Activated T-cell treated with anti-CD3 and anti-CD28 coated beads, Interleukin-2, amount 50 U/mL, for 4 hours (primary cell): ENCODE data around the gene AUTS2. TPM values are rescaled to one million over a fixed set of nuclear protein-coding genes. Genes with fewer than 3 reads are reported as not detected.

Experiments
- ATAC-seq, 2 donors: fragments of 200-7000 bp; cut with Tn5 transposase; one replicate each; pipeline ENCODE4 v1.10.0; 2021
- DNase-seq: peaks from one replicate; pipeline ENCODE4 v3.0.0-alpha.2; 2020
- H3K27me3 Mint-ChIP-seq: one replicate; pipeline ENCODE4 v1.8.0; 2021; ENCODE audit warnings: low read depth, mixed read lengths
- H3K36me3 Mint-ChIP-seq: one replicate; pipeline ENCODE4 v1.8.0; 2022; ENCODE audit warnings: mixed read lengths; ENCODE audit not compliant: insufficient read depth
- H3K4me1 Mint-ChIP-seq: one replicate; pipeline ENCODE4 v1.8.0; 2021; ENCODE audit warnings: low read depth, mixed read lengths
- H3K4me3 Mint-ChIP-seq: one replicate; pipeline ENCODE4 v1.8.0; 2021; ENCODE audit warnings: mild to moderate bottlenecking, moderate library complexity, mixed read lengths
- H3K9me3 Mint-ChIP-seq: one replicate; pipeline ENCODE4 v1.8.0; 2021; ENCODE audit warnings: mixed read lengths
- total RNA-seq, 3 donors: library from RNA; stranded (reverse); gene quantifications; one replicate each; pipeline ENCODE4 v1.2.1, GENCODE V29; 2021

AUTS2 gene
- total RNA-seq, 3 donors from 2014 or later, result 1.4 to 4.4 (median 2.8) TPM

DNA sequence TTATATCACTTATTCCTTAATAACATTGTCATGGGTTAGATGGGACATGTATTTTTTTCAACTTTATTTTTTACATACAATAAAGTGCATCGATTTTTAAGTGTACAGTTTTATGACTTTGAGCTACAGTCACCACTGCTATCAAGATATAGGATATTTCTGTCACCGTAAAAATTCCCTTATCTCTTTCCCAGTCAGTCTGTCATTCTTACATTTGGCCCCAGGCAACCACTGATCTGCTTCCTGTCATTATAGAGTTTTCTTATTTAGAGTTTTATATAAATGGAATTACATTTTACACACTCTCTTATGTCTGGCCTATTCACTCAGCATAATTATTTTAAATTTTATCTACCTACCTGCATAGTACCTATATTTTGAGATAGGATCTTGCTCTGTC lies 145.2 kb downstream of the AUTS2 start:
- no peaks in the 10 kb centered on the region for H3K36me3 Mint-ChIP-seq
- H3K9me3 Mint-ChIP-seq, result no peaks in the 10 kb centered on the region
- ATAC-seq (no peak), DNase-seq (no peak)
- no peak overlapping the region for H3K4me3 Mint-ChIP-seq
- H3K4me1 Mint-ChIP-seq, result peaks cover 3% of the 10 kb centered on the region
- H3K27me3 Mint-ChIP-seq, result peaks cover 1% of the 10 kb centered on the region

DNA sequence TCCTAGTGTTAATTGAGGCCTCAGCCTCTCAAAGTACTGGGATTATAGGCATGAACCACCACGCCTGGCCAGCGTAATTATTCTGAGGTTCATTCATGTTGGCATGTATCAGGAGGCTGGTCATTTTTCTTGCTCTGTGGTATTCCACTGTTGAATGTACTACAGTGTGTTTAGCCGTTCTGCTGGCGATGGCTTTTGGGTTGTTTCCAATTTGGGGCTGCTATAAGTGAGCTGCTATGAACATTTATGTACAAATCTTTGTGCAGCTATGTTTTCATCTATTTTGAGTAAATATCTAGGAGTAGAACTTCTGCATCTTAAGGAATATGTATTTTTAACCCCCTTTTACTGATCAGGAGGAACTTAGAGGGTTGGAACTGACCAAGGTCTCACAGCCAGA lies 145.8 kb downstream of the AUTS2 start:
- Mint-ChIP-seq H3K27me3 (peaks cover 1% of the 10 kb centered on the region), H3K9me3 (no peaks in the 10 kb centered on the region), H3K4me1 (peaks cover 1% of the 10 kb centered on the region), H3K4me3 (no peak overlapping the region), H3K36me3 (no peaks in the 10 kb centered on the region)
- no peak for DNase-seq
- ATAC-seq, result no peak

DNA sequence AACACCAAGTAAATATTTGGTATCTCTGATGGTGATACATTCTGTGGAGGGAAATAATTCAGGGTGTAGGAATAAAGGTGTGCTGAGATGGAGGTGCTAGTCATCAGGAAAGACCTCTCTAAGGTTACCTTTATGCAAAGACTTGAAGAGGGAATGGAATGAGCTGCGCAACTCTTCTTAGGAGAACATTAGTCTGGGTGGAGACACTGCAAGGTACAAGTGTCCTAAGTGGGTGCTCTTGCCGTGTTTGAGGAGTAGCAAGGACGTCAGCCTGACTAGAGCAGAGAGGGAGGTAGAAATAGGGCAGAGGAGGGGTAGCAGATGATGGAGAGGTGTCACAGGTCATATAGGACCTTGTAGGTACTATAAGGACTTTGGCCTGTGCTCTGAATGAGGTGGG lies 148.1 kb downstream of the AUTS2 start:
- H3K4me3 Mint-ChIP-seq, result no peak overlapping the region
- no peak for ATAC-seq
- no peak for DNase-seq
- no peaks in the 10 kb centered on the region for H3K9me3 Mint-ChIP-seq
- H3K4me1 Mint-ChIP-seq, result no peaks in the 10 kb centered on the region
- H3K27me3 Mint-ChIP-seq, result no peaks in the 10 kb centered on the region
- H3K36me3 Mint-ChIP-seq, result no peaks in the 10 kb centered on the region

DNA sequence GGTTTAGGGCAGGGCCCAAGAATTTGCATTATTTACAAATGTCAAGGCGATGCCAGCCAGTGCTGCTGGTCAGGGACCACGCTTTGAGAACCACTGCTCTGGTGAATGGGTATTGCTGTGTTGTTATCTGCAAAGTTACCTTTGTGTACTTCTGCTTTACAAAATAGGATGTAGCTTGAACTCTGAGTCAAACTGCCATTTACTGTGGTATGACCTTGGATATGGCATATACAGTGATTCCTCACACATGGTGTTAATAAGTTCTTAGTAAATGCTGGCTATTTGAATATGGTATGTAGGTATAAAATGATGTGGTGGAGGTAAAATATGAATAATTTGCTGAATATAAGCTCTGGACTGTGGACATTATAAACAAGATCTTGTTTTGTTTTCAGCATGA lies 148.9 kb downstream of the AUTS2 start:
- Mint-ChIP-seq H3K4me1 (no peaks in the 10 kb centered on the region), H3K9me3 (no peaks in the 10 kb centered on the region), H3K4me3 (no peak overlapping the region), H3K27me3 (no peaks in the 10 kb centered on the region), H3K36me3 (no peaks in the 10 kb centered on the region)
- DNase-seq, result no peak
- ATAC-seq, result no peak

DNA sequence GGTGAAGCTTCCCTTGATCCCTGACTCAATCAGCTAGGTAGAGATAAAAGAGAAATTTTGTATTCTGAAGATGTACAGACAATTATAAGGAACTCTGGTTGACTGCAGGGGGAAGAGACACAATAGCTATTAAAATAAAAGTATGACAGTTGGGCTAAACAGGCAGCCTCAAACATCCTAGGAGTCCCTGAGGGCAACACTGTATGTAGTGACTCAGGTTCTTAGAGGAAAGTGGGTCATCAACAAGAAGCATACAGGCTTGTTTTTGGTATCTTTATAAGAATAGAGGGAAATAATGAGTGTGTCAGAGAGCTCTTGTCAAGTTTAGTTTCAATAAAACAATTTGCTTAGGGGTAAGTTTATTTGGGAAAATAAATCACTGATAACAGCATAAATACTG lies 150.3 kb downstream of the AUTS2 start:
- Mint-ChIP-seq H3K4me3 (no peak overlapping the region), H3K27me3 (no peaks in the 10 kb centered on the region), H3K4me1 (no peaks in the 10 kb centered on the region), H3K9me3 (no peaks in the 10 kb centered on the region), H3K36me3 (no peaks in the 10 kb centered on the region)
- DNase-seq (no peak), ATAC-seq (peak in 1 of 2 donors; percentile 21)

DNA sequence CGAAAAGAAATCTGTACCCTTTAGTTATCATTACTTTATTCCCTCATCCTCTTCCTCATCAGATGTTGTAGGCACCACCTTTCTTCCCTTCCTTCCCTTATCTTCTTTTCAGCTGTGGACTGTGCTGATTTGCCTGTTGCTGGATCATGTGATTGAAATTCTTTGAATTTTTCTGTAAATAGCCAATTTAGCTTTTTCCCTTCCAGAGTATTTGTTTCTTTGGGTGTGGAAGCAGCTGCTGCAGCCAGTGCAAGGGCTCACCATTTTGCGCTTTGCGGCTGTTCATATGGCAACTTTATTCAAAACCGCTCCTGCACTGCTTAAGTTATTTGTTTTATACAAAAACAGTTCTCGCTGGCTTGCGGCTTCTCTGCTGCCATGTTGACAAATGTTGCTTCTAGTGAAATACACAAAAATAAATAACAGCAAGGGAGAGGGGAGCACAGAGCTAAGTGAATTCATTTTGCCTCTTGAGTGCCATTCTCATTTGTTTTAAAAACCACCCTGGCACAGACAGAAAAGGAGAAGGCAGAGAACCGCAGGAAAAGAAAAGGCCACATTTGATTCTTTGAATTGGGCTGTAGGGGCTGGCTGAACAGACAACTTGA lies 151.2 kb downstream of the AUTS2 start:
- Mint-ChIP-seq H3K27me3 (no peaks in the 10 kb centered on the region), H3K4me1 (no peaks in the 10 kb centered on the region), H3K36me3 (no peaks in the 10 kb centered on the region), H3K9me3 (no peaks in the 10 kb centered on the region), H3K4me3 (no peak overlapping the region)
- ATAC-seq (no peak), DNase-seq (no peak)

DNA sequence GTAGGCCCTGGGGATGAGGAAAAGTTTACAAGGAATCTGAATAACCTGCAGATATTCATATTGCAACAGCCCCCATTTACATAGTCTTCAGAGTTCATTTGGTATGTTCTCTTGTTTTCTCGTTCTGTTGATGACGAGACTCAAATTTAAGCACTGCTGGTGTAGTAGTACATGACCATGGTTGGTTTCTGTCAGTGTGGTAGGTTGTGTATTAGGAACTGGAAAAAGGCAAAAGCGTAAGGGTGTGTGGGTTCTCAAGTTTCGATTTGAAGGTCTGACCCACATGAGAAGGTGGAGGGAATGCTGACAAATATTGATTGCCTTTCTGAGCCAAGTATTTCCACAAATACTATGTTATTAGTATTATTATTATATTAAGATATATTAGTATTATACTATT lies 151.7 kb downstream of the AUTS2 start:
- ATAC-seq (no peak), DNase-seq (no peak)
- Mint-ChIP-seq H3K4me3 (no peak overlapping the region), H3K9me3 (no peaks in the 10 kb centered on the region), H3K36me3 (no peaks in the 10 kb centered on the region), H3K4me1 (no peaks in the 10 kb centered on the region), H3K27me3 (no peaks in the 10 kb centered on the region)

DNA sequence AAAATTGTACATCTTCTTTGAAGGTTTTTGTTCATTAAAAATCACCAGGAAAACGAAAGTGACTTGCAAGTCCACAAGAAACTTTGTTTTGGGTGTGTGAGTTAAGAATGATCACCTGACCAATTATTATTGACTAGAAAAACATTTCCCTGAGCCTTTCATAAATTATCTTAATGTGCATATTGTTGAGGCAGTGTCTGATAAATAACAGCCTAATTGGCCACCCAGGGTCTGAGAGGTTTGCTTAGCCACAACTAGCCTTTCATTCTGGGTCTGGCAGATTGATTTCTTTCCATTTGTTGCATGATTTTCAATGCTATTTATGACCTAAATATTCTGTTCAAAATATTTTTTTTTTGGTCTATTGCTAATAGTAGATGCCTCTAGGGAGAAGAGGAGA lies 152.8 kb downstream of the AUTS2 start:
- Mint-ChIP-seq H3K9me3 (no peaks in the 10 kb centered on the region), H3K4me1 (no peaks in the 10 kb centered on the region), H3K4me3 (no peak overlapping the region), H3K36me3 (no peaks in the 10 kb centered on the region), H3K27me3 (no peaks in the 10 kb centered on the region)
- no peak for ATAC-seq
- DNase-seq, result no peak

DNA sequence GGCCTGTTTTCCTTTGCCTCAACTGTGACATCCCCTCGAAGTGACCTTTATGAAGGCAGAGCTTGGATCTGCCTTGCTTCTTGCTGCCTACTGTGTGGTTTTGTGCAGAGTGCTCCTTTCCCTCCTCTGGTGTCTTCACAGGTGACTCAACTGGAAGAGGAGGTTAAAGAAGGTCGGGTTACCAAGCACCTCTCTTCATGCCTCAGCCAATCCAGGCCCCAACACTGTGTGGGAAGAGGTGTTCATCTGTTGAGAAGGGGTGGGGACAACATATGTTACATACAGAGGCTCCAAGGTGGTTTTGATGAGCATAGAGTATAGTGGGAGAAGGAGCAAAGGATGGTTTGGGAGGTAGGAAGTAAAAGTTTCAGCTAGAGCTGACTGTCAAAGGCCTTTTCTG lies 155.7 kb downstream of the AUTS2 start:
- H3K27me3 Mint-ChIP-seq, result no peaks in the 10 kb centered on the region
- ATAC-seq (no peak), DNase-seq (no peak)
- no peaks in the 10 kb centered on the region for H3K9me3 Mint-ChIP-seq
- H3K36me3 Mint-ChIP-seq, result no peaks in the 10 kb centered on the region
- no peaks in the 10 kb centered on the region for H3K4me1 Mint-ChIP-seq
- H3K4me3 Mint-ChIP-seq, result no peak overlapping the region

DNA sequence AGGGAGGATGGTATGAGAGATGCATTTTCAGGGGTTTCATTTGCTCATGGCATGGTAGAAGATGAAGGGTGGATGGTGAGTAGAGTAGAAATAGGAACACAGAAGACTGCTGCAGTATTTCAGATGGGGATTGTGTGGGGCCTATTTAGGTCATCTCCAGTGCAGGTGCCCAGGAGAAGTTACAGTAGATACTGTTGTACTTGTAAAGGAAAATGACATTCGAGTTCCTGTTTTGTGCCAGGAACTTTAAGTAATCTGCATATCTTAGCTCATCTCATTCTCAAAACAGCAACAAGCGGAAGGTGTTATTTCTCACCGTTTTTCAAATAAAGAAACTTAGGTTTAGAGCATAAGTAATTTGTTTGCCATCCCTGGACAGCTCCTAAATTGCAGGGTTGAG lies 156.2 kb downstream of the AUTS2 start:
- no peaks in the 10 kb centered on the region for H3K27me3 Mint-ChIP-seq
- H3K4me3 Mint-ChIP-seq, result no peak overlapping the region
- no peaks in the 10 kb centered on the region for H3K9me3 Mint-ChIP-seq
- no peaks in the 10 kb centered on the region for H3K36me3 Mint-ChIP-seq
- ATAC-seq (no peak), DNase-seq (no peak)
- H3K4me1 Mint-ChIP-seq, result no peaks in the 10 kb centered on the region

DNA sequence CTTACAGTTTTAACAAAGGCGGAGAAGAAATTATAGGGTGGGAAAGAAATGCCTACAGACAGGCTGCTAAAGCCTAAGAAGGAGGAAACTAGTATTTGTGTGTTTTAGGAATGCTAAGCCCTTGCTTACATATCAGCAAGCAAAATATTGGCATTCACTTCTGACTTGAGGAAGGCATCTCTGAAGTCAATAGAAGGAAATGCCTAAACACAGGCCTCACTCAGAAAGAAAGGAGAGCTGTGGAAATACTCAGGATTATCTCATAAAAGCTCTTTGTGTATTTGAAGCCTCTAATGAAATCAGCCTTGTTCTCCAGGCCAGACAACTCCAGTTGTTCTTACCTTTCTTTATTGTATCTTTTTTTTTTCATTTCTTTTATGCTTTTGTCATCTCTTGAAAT lies 158.0 kb downstream of the AUTS2 start:
- ATAC-seq (no peak), DNase-seq (no peak)
- Mint-ChIP-seq H3K9me3 (no peaks in the 10 kb centered on the region), H3K27me3 (no peaks in the 10 kb centered on the region), H3K4me3 (no peak overlapping the region), H3K36me3 (no peaks in the 10 kb centered on the region), H3K4me1 (no peaks in the 10 kb centered on the region)

DNA sequence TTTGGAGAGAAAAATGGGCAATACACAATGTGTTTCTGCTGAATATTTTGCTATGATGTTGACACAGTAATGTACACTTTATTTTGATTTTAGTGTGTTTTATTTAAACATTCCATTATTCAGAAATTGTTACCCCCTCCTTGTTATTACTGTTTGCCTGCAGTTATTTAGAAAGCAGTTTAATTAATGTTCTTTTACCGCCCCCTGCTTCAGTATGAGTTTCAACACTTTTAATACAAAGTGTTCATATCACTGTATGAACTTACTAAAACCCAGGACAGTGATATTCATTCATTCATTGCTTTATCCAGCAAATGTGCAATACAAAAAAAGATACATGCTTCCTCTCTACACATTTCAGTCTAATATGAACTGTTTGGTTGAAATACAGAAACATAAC lies 159.3 kb downstream of the AUTS2 start:
- no peaks in the 10 kb centered on the region for H3K36me3 Mint-ChIP-seq
- DNase-seq (no peak), ATAC-seq (no peak)
- no peak overlapping the region for H3K4me3 Mint-ChIP-seq
- no peaks in the 10 kb centered on the region for H3K27me3 Mint-ChIP-seq
- no peaks in the 10 kb centered on the region for H3K4me1 Mint-ChIP-seq
- H3K9me3 Mint-ChIP-seq, result no peaks in the 10 kb centered on the region

DNA sequence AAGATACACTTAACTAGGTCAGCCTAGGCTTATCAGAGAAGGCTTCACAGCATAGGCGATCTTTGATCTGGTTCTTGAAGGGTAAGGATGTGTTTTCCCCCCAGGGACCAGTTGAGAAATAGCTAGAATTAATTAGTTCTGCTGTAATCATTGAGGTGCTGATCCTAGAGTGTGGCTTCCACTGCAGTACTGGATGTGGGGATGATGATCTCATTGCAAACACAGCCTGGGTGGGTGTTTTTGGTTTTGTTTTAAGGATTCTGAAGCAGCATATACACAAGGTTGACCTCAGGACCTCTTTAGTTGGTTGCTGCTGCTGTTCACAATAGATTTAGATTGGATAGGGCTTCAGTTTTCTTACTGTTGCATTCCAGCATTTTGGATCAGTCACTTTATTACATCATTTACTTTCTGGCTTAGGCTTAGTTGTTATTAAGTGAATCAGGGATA lies 159.7 kb downstream of the AUTS2 start:
- DNase-seq (no peak), ATAC-seq (no peak)
- no peaks in the 10 kb centered on the region for H3K36me3 Mint-ChIP-seq
- H3K27me3 Mint-ChIP-seq, result no peaks in the 10 kb centered on the region
- H3K9me3 Mint-ChIP-seq, result no peaks in the 10 kb centered on the region
- H3K4me3 Mint-ChIP-seq, result no peak overlapping the region
- no peaks in the 10 kb centered on the region for H3K4me1 Mint-ChIP-seq

DNA sequence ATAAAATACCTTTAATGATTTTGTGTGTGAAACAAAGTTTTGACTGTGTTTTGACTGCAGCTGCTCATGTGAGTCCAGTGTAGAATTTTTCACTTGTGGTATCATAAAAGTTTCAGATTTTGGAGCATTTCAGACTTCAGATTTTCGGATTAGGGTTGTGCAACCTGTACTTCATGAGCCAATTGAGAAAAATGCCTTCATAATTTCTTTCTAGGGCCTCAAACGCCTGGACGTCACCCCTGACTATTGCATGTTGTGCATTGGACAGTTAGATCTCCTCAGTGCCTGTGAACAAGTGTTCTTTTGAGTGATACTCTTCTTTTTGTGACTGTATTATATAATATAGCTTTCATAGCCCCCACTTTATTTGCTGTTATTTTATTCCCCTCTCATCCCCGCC lies 161.1 kb downstream of the AUTS2 start:
- Mint-ChIP-seq H3K36me3 (no peaks in the 10 kb centered on the region), H3K4me1 (no peaks in the 10 kb centered on the region), H3K27me3 (no peaks in the 10 kb centered on the region), H3K9me3 (no peaks in the 10 kb centered on the region), H3K4me3 (no peak overlapping the region)
- DNase-seq (no peak), ATAC-seq (no peak)

DNA sequence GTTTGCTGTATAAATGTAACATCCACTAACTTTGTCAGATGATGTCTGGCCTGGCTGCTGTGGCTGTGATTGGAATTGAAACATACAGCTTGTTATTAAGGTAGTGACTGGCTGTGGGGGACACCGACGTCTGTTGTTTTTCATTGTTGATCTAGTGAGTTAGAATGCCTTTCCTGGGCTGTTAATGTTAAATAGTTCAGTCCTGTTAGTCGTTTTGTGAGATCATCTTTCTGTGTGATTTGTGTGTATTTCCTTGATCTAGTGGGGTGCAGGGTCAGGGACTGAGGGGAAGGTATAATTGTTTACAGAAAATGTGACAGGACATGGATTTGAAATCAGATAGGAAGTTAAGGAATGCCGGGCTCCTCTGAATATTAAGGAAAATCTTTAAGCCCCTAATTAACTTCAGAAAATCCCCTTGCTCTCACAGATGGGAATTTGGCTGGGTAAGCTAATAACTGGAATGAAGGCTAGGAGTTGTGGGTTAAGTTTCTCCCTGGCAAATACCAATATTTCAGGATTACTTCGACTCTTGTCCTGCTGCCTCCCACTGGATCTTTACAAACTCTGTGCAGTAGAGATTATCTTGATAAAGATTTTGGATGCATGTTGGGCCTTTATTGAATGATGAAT lies 163.1 kb downstream of the AUTS2 start:
- no peak for ATAC-seq
- H3K4me3 Mint-ChIP-seq, result no peak overlapping the region
- H3K36me3 Mint-ChIP-seq, result peaks cover 2% of the 10 kb centered on the region
- no peaks in the 10 kb centered on the region for H3K9me3 Mint-ChIP-seq
- DNase-seq, result no peak
- no peaks in the 10 kb centered on the region for H3K27me3 Mint-ChIP-seq
- no peaks in the 10 kb centered on the region for H3K4me1 Mint-ChIP-seq
